ENCODE measurements around the gene PFAS.

The PFAS gene

GRCh38 chr17:8312251-8312650 lies 63.2 kb downstream of the PFAS start:
- TF ChIP-seq CTCF (IDR thresholded peaks at IDR 0.05) (no peak), ZFX (IDR thresholded peaks at IDR 0.05; ENCODE audit: borderline replicate concordance) (no peak)

GRCh38 chr17:8312726-8313600 lies 63.9 kb downstream of the PFAS start:
- TF ChIP-seq CTCF (IDR thresholded peaks at IDR 0.05) (no peak), ZFX (IDR thresholded peaks at IDR 0.05; ENCODE audit: borderline replicate concordance) (no peak)
- H3K27ac ChIP-seq: no peak overlapping the region

More at GRCh38 chr17:8312251-8312650, 63.2 kb downstream of the PFAS start:
- no peak overlapping the region for H3K27ac ChIP-seq

- TF ChIP-seq CTCF (IDR thresholded peaks at IDR 0.05) (no peak), ZFX (IDR thresholded peaks at IDR 0.05; ENCODE audit: borderline replicate concordance) (no peak)
Measured at GRCh38 chr17:8314797-8315763, 66.0 kb downstream of the PFAS start.

GRCh38 chr17:8315764-8316217 lies 66.7 kb downstream of the PFAS start:
- TF ChIP-seq ZFX (IDR thresholded peaks at IDR 0.05; ENCODE audit: borderline replicate concordance) (no peak), CTCF (IDR thresholded peaks at IDR 0.05) (no peak)

More at GRCh38 chr17:8314797-8315763, 66.0 kb downstream of the PFAS start:
- no peak overlapping the region for H3K27ac ChIP-seq

GRCh38 chr17:8318010-8318935 lies 69.2 kb downstream of the PFAS start:
- no peak for TF ChIP-seq CTCF (IDR thresholded peaks at IDR 0.05)
- no peak for TF ChIP-seq ZFX (IDR thresholded peaks at IDR 0.05; ENCODE audit: borderline replicate concordance)
- H3K27ac ChIP-seq: no peak overlapping the region

More at GRCh38 chr17:8315764-8316217, 66.7 kb downstream of the PFAS start:
- H3K27ac ChIP-seq: no peak overlapping the region

Measured in 22Rv1 (cell line).